Measurements from ENCODE around the gene STIMATE. TPM values are rescaled to one million over a fixed set of nuclear protein-coding genes. Genes with fewer than 3 reads are reported as not detected.

Gene STIMATE
- total and polyA plus RNA-seq, 10 of the 15 experiments (the other 5 are each of a cell fraction or from before 2014, with no cell fraction given): 0.24 to 24.1 (median 15.4) TPM

GRCh38 chr3:52925405-52926313 lies 28.3 kb upstream of the STIMATE start:
- POLR2A ChIA-PET: no interaction called here
- no TSS peak for BruUV-seq (replicated peaks)
- Histone ChIP-seq H3K27me3 (replicated peaks in 1 of 2; ENCODE audit: control insufficient read depth in 2 of 2, insufficient read depth in 2 of 2, low read length in 1 of 2) (no peaks in the 10 kb centered on the region), H2AFZ (ENCODE audit: control insufficient read depth, low read depth, low read length) (no peak overlapping the region), H3K9ac (ENCODE audit: control insufficient read depth, insufficient read depth, low read length) (no peak overlapping the region), H3K4me3 (no peak overlapping the region), H3K4me1 (ENCODE audit: control insufficient read depth, insufficient read depth, low read length) (no peaks in the 10 kb centered on the region), H3K36me3 (ENCODE audit: control insufficient read depth in 2 of 2, insufficient read depth in 2 of 2, low read length in 1 of 2) (peaks cover 0 to 1% of the 10 kb centered on the region in 2 experiments; a peak in 3 of 4 replicates), H3K4me2 (ENCODE audit: control insufficient read depth, insufficient read depth) (no peak overlapping the region), H3K9me3 (replicated peaks; ENCODE audit: control insufficient read depth, insufficient read depth, low read length) (no peaks in the 10 kb centered on the region), H3K27ac (ENCODE audit: control insufficient read depth, insufficient read depth) (no peak overlapping the region), H4K20me1 (ENCODE audit: control insufficient read depth, insufficient read depth) (no peaks in the 10 kb centered on the region), H3K79me2 (ENCODE audit: control insufficient read depth, insufficient read depth, low read length) (no peaks in the 10 kb centered on the region)
- 72% methylated on average over 6 of the region's 6 CpGs for WGBS (ENCODE audit: insufficient coverage, insufficient replicate concordance, low lambda C conversion rate, missing lambda C conversion rate)
- in situ Hi-C loops (cut with MboI) (no loop called here), intact Hi-C loops (cut with micrococcal nuclease; ENCODE audit: unreplicated experiment) (no loop called here)
- no peak for ATAC-seq
- RAD21 ChIA-PET (ENCODE audit: unreplicated experiment): no interaction called here
- FAIRE-seq: no peak
- CTCF ChIA-PET: interaction anchor here (5.3 kb wide), 1 partner anchor 12 kb away, joined by 28 read pairs; no protein-coding TSS in a partner anchor
- SMC1A ChIA-PET (ENCODE audit: uncharacterized antibody, unreplicated experiment): interaction anchor here (0.7 to 1.3 kb wide), 4 partner anchors 13 to 104 kb away, joined by 3 to 4 read pairs (median 4); no protein-coding TSS in a partner anchor
- DNase-seq (ENCODE audit: low read depth, low spot score): no peak
- TF ChIP-seq NKRF (conservative IDR thresholded peaks at IDR 0.05) (no peak), SPI1 (IDR thresholded peaks at IDR 0.05; ENCODE audit: borderline replicate concordance, insufficient read depth, low read depth, low read length) (no peak), BCLAF1 (IDR thresholded peaks at IDR 0.05) (no peak), BCL11A (IDR thresholded peaks at IDR 0.05; ENCODE audit: low read depth, low read length) (no peak), SMAD1 (IDR thresholded peaks at IDR 0.05; ENCODE audit: low read depth, partially characterized antibody) (no peak), CUX1 (IDR thresholded peaks at IDR 0.05; ENCODE audit: insufficient replicate concordance, low read depth, low read length) (no peak), PML (IDR thresholded peaks at IDR 0.05; ENCODE audit: low read length) (no peak), BMI1 (IDR thresholded peaks at IDR 0.05; ENCODE audit: borderline replicate concordance) (no peak), MAX (IDR thresholded peaks at IDR 0.05; ENCODE audit: low read depth, low read length) (no peak), FOXK2 (IDR thresholded peaks at IDR 0.05) (no peak), ATF7 (IDR thresholded peaks at IDR 0.05; ENCODE audit: low read depth) (no peak)

Data from GM12878 (cell line).